Activated CD8-positive, alpha-beta memory T cell treated with anti-CD3 and anti-CD28 coated beads, Interleukin-2, amount 50 U/mL, for 24 hours (primary cell): ENCODE measurements around the gene PIGA.
"Not testable (repeated sequence)": the region's sequence is repeated elsewhere in the genome, so short reads cannot be mapped to it uniquely, and the experiment has no call there.

Source experiments
- DNase-seq: peaks from one replicate; pipeline ENCODE4 v3.0.0-alpha.2; 2020; ENCODE audit errors: extremely low read depth

PIGA gene

GRCh38 chrX:15321447-15321846 lies 13.9 kb downstream of the PIGA start:
- no peak for DNase-seq

DNA sequence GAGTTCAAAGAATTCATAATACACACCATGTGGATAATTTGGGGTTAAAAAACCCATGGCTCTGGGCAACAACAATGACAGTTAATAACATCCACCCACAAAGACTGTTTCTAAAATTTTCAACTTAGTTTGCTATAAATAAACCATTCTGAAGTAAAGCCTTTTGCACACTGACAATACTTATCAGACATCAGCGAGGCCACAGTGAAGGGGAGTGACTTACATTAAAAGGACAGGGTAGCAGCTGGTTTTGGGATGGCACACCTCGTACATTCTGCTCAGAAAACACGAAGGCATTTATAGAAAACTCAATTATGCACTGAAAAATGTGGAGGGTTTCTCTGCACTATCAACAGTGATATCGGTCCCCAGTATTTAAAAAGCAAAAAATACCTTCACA lies 15.0 kb downstream of the PIGA start:
- no peak for DNase-seq

DNA sequence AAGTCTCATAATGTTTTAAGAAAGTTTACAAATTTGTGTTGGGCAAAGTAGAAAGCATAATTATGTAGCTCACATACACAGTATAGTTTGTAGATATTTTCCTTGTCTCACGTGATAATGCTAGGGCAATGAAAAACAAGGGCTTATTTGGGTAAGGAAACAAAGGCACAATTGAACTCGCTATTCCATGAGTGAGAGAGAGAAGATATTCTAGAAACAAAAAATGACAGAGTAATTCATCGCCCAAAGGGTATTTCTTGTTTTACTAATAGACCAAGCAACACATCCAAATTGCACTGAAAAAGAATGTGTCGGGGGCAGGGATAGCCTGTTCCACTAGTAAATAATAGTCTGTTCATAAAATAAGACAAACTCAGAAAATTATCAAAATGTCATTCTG lies 16.2 kb downstream of the PIGA start:
- no peak for DNase-seq

GRCh38 chrX:15315509-15315908 lies 19.8 kb downstream of the PIGA start, which contains the start of gene ASB11:
Gene ASB11 (minus strand): TSS chrX:15315640. CDS start chrX:15315605, 35 bp downstream.
- no peak for DNase-seq

DNA sequence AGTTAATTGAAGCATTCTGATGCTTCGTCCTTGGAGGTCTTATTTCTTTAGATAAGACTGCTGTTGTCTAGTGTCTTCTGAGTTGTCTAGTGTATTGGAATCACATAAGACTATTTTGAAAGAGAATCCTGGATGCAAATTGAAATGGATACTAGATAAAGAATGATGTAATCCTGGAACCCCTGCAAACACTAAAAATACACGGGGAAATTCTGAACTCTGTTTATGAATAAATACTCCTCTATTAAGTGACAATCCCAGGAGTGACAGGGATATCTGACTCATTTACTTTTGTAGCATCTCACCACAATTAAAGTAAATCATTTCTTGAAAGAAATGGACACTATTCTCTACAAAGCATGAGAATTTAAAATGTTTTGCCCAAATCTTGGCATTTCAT lies 20.9 kb downstream of the PIGA start:
- no peak for DNase-seq

GRCh38 chrX:15311119-15311518 lies 24.2 kb downstream of the PIGA start:
- DNase-seq = no peak

DNA sequence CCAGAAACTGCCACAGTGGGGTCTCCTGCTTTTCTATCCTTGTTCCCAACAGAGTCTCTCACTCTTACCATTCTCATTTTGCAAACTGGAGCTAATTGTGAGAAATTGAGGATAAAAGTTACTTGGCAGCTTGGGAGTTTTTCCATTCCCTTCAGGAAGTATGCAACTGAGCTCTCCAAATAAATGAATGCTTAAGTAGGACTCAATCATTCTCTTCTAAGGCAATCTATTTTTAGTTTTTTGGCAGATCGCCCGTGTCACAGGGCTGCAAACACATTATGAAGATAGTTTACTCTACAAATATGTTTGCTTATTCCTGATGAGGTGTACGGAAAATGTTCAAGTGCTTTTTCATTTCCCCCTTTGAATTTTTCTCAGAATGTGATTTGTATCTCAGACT lies 25.2 kb downstream of the PIGA start:
- DNase-seq = no peak

DNA sequence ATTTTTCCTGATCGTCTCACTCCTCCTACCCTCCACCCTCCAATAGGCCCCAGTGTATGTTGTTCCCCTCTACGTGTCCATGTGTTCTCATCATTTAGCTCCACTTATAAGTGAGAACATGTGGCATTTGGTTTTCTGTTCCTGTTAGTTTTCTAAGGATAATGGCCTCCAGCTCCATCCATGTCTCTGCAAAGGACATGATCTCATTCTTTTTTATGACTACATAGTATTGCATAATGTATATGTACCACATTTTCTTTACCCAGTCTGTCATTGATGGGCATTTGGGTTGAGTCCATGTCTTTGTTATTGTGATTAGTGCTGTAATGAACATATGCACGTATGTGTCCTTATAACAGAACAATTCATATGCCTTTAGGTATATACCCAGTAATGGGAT lies 29.4 kb downstream of the PIGA start:
- not testable (repeated sequence) for DNase-seq

DNA sequence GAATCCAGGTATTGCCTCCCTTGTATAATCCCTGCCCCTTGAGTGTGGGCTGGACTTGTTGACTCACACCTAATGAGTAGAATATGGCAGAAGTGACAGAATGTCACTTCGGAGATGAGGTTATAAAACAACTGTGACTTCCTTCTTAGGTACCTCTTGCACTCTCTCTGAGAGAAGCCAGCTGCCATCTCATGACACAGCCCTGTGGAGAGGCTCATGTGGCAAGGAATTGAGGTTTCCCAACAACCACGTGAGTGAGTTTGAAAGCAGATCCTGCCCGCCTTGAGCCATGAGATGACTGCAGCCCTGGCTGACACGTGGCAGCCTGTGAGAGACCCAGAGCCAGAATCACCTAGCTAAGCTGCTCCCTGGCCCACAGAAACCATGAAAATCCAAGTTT lies 33.4 kb downstream of the PIGA start:
- no peak for DNase-seq

- no peak for DNase-seq
Observed at GRCh38 chrX:15299941-15300851, 35.1 kb downstream of the PIGA start.

GRCh38 chrX:15298780-15299179 lies 36.5 kb downstream of the PIGA start:
- DNase-seq = no peak

DNA sequence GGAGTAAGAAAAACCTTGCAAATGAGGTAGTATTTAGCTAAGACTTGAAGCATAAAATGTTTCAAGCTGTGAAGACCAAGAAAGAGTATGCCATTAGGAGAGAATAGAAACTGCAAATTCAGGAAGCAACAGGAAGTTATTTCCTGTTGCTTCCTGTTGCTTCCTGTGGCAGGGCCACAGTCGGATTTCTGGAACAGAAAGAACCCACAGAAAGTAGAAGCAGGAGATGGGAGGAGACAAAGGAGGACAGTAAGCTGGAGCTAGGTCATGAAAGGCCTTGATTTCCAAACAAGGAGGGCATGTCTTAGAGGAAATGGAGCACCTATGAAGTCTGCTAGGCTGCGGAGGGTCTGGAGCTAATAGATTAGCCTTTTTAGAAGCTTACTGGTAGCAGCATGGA lies 37.1 kb downstream of the PIGA start:
- no peak for DNase-seq

DNA sequence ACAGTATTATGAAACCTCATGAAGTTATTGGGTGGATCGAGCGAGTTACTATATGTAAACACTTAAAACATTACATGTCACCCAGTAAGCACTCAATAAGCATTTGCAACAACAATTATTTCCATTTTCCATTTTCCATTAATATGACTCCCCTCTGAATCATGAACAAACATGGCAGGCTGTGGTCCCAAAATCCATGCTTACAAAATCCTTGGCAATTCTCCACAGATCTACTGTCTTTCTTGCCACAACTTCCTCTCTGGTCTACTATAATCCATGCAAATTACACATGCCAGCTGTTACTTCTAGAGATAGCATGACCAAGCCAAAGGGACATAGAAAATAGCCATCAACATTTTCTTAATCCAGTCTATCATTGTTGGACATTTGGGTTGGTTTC lies 41.9 kb downstream of the PIGA start:
- DNase-seq = no peak

DNA sequence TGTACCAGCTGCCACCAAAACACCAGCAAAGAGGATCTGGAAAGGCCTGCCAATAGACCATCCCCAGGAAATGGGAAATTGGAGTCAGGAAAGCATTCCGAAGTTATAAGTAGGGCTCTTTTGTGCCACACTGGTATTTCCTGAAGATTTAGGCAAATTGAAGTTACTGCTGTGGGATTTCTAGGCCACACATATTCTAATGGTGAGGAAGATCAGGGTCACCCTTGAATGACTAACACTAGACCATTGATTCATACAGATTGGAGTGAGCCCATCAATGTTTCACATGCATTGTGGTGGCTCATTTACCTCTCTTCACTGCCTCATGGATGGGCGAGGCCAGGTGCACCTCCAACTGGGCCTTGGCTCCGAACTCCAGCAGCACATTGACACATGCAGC lies 42.5 kb downstream of the PIGA start:
- DNase-seq = no peak

DNA sequence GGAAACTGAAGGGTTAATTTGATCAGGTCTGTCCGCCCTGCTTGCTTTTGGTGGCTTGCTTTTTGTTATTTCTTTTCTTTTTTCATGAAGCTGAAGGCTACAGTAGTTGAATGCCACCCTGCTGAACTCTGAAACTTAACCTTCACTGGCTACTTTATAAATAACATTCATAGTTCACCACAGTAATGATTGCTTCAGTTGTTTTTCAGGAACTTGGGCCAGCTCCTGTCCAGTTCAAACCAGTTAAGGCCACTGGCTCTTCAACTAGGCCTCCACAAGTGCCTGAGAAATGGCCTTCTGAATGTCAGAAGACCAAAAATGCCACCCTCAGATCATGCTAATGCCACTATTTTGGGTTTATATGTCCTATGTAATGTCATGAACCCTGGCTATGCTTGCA lies 57.7 kb downstream of the PIGA start:
- DNase-seq = no peak

- DNase-seq = no peak
Observed at GRCh38 chrX:15274946-15275345, 60.4 kb downstream of the PIGA start.

GRCh38 chrX:15273275-15273674 lies 62.0 kb downstream of the PIGA start:
- not testable (repeated sequence) for DNase-seq

GRCh38 chrX:15271757-15272156 lies 63.6 kb downstream of the PIGA start:
- DNase-seq = no peak

GRCh38 chrX:15269618-15270521 lies 65.5 kb downstream of the PIGA start, which contains the start of gene ASB9:
Gene ASB9 (minus strand): TSS chrX:15270083. CDS start chrX:15269874, 209 bp downstream.
- DNase-seq = no peak
